SK-N-SH treated with all-trans-retinoic acid at 6 μM for 48 hours (cell line): Measurements from ENCODE around the gene TRAPPC2.
"Not testable (repeated sequence)": the region's sequence is repeated elsewhere in the genome, so short reads cannot be mapped to it uniquely, and the experiment has no call there.

Experiments used
- ATAC-seq: fragments of 200-7000 bp; cut with Tn5 transposase; 3 replicates; pipeline ENCODE4 v1.9.1; 2020; ENCODE audit warnings: mild to moderate bottlenecking, moderate library complexity
- ARNTL ChIP-seq: fragments of 450-650 bp; formaldehyde crosslinking; IDR thresholded peaks from 2 replicates; pipeline ENCODE4 v1.5.0; 2020; ENCODE audit warnings: low read depth, mild to moderate bottlenecking, moderate library complexity, borderline replicate concordance
- BACH2 ChIP-seq: fragments of 250-450 bp; sonication (Bioruptor Pico); IDR thresholded peaks from 2 replicates; pipeline ENCODE4 v1.9.0; 2021; ENCODE audit warnings: mild to moderate bottlenecking, borderline replicate concordance
- CSDC2 ChIP-seq: fragments of 250-450 bp; sonication (Bioruptor Pico); IDR thresholded peaks from 2 replicates; pipeline ENCODE4 v1.5.0; 2020; ENCODE audit warnings: mild to moderate bottlenecking, moderate library complexity
- ESRRG ChIP-seq: fragments of 250-450 bp; sonication (Bioruptor Pico); IDR thresholded peaks from 2 replicates; pipeline ENCODE4 v1.6.1; 2021; ENCODE audit warnings: mild to moderate bottlenecking
- GLIS3 ChIP-seq: fragments of 250-450 bp; sonication (Bioruptor Pico); IDR thresholded peaks from 2 replicates; pipeline ENCODE4 v1.5.0; 2020; ENCODE audit warnings: mild to moderate bottlenecking, moderate library complexity
- ISL1 ChIP-seq: fragments of 250-450 bp; sonication (Bioruptor Pico); IDR thresholded peaks from 2 replicates; pipeline ENCODE4 v2.1.2; 2022; ENCODE audit warnings: mild to moderate bottlenecking, moderate library complexity
- OSR1 ChIP-seq: fragments of 250-450 bp; sonication (Bioruptor Pico); IDR thresholded peaks from 2 replicates; pipeline ENCODE4 v1.8.0; 2022; ENCODE audit warnings: moderate library complexity, mild to moderate bottlenecking, inconsistent platforms
- PPARA ChIP-seq: fragments of 250-450 bp; sonication (Bioruptor Pico); IDR thresholded peaks from 2 replicates; pipeline ENCODE4 v1.5.0; 2020; ENCODE audit warnings: mild to moderate bottlenecking, borderline replicate concordance
- RARB ChIP-seq: fragments of 250-450 bp; sonication (Bioruptor Pico); IDR thresholded peaks from 2 replicates; pipeline ENCODE4 v1.8.0; 2021; ENCODE audit warnings: mild to moderate bottlenecking, moderate library complexity
- SNAI2 ChIP-seq: fragments of 250-450 bp; sonication (Bioruptor Pico); IDR thresholded peaks from 2 replicates; pipeline ENCODE4 v1.5.0; 2020; ENCODE audit warnings: mild to moderate bottlenecking, moderate library complexity
- TCF4 ChIP-seq: fragments of 250-450 bp; sonication (Bioruptor Pico); IDR thresholded peaks from 2 replicates; pipeline ENCODE4 v1.8.0; 2021; ENCODE audit warnings: mild to moderate bottlenecking, moderate library complexity, borderline replicate concordance
- ZC3H10 ChIP-seq: fragments of 250-450 bp; sonication (Bioruptor Pico); IDR thresholded peaks from 2 replicates; pipeline ENCODE4 v1.5.1; 2021; ENCODE audit warnings: mild to moderate bottlenecking, moderate library complexity
- ZFP3 ChIP-seq: fragments of 250-450 bp; sonication (Bioruptor Pico); IDR thresholded peaks from 2 replicates; pipeline ENCODE4 v1.5.0; 2020; ENCODE audit warnings: mild to moderate bottlenecking, moderate library complexity
- ZFP30 ChIP-seq: fragments of 450-650 bp; formaldehyde crosslinking; IDR thresholded peaks from 2 replicates; pipeline ENCODE4 v1.5.0; 2022; ENCODE audit warnings: mild to moderate bottlenecking, moderate library complexity
- ZNF565 ChIP-seq: fragments of 450-650 bp; formaldehyde crosslinking; conservative IDR thresholded peaks from 2 replicates; pipeline ENCODE4 v1.5.0; 2020; ENCODE audit warnings: low read depth, mild to moderate bottlenecking, moderate library complexity
- ZNF70 ChIP-seq: fragments of 450-650 bp; formaldehyde crosslinking; IDR thresholded peaks from 2 replicates; pipeline ENCODE4 v1.5.0; 2020; ENCODE audit warnings: mild to moderate bottlenecking, moderate library complexity
- ZNF8 ChIP-seq: fragments of 450-650 bp; formaldehyde crosslinking; IDR thresholded peaks from 2 replicates; pipeline ENCODE4 v1.5.0; 2020; ENCODE audit warnings: mild to moderate bottlenecking, moderate library complexity
- TF ChIP-seq, protein P1 (sequence below): fragments of 250-450 bp; sonication (Bioruptor Pico); IDR thresholded peaks from 2 replicates; pipeline ENCODE4 v1.5.1; 2020; ENCODE audit warnings: low read depth, mild to moderate bottlenecking, moderate library complexity
- TF ChIP-seq, protein P2 (sequence below): fragments of 250-450 bp; sonication (Bioruptor Pico); IDR thresholded peaks from 2 replicates; pipeline ENCODE4 v1.5.0; 2020; ENCODE audit warnings: mild to moderate bottlenecking, moderate library complexity
- TF ChIP-seq, protein P3 (sequence below): fragments of 250-450 bp; sonication (Bioruptor Pico); IDR thresholded peaks from 2 replicates; pipeline ENCODE4 v1.8.0; 2021; ENCODE audit warnings: low read depth, mild to moderate bottlenecking, moderate library complexity, borderline replicate concordance

Gene TRAPPC2

GRCh38 chrX:13676885-13677284 is 57.5 kb downstream of the TRAPPC2 start:
- no peak for ATAC-seq
- TF ChIP-seq SNAI2 (no peak), RARB (CRISPR knock-in tag) (no peak), GLIS3 (CRISPR knock-in tag) (no peak), ARNTL (no peak), ESRRG (CRISPR knock-in tag) (no peak), ZNF565 (CRISPR knock-in tag) (no peak), ZNF70 (CRISPR knock-in tag) (no peak), ZFP3 (CRISPR knock-in tag) (no peak), CSDC2 (CRISPR knock-in tag) (no peak), ZFP30 (CRISPR knock-in tag) (no peak), PPARA (CRISPR knock-in tag) (no peak), OSR1 (CRISPR knock-in tag) (no peak)
- TF ChIP-seq, protein P1, sequence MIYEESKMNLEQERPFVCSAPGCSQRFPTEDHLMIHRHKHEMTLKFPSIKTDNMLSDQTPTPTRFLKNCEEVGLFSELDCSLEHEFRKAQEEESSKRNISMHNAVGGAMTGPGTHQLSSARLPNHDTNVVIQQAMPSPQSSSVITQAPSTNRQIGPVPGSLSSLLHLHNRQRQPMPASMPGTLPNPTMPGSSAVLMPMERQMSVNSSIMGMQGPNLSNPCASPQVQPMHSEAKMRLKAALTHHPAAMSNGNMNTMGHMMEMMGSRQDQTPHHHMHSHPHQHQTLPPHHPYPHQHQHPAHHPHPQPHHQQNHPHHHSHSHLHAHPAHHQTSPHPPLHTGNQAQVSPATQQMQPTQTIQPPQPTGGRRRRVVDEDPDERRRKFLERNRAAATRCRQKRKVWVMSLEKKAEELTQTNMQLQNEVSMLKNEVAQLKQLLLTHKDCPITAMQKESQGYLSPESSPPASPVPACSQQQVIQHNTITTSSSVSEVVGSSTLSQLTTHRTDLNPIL (CRISPR knock-in tag): no peak
- TF ChIP-seq, protein P2, sequence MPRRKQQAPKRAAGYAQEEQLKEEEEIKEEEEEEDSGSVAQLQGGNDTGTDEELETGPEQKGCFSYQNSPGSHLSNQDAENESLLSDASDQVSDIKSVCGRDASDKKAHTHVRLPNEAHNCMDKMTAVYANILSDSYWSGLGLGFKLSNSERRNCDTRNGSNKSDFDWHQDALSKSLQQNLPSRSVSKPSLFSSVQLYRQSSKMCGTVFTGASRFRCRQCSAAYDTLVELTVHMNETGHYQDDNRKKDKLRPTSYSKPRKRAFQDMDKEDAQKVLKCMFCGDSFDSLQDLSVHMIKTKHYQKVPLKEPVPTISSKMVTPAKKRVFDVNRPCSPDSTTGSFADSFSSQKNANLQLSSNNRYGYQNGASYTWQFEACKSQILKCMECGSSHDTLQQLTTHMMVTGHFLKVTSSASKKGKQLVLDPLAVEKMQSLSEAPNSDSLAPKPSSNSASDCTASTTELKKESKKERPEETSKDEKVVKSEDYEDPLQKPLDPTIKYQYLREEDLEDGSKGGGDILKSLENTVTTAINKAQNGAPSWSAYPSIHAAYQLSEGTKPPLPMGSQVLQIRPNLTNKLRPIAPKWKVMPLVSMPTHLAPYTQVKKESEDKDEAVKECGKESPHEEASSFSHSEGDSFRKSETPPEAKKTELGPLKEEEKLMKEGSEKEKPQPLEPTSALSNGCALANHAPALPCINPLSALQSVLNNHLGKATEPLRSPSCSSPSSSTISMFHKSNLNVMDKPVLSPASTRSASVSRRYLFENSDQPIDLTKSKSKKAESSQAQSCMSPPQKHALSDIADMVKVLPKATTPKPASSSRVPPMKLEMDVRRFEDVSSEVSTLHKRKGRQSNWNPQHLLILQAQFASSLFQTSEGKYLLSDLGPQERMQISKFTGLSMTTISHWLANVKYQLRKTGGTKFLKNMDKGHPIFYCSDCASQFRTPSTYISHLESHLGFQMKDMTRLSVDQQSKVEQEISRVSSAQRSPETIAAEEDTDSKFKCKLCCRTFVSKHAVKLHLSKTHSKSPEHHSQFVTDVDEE (CRISPR knock-in tag): no peak
- TF ChIP-seq, protein P3, sequence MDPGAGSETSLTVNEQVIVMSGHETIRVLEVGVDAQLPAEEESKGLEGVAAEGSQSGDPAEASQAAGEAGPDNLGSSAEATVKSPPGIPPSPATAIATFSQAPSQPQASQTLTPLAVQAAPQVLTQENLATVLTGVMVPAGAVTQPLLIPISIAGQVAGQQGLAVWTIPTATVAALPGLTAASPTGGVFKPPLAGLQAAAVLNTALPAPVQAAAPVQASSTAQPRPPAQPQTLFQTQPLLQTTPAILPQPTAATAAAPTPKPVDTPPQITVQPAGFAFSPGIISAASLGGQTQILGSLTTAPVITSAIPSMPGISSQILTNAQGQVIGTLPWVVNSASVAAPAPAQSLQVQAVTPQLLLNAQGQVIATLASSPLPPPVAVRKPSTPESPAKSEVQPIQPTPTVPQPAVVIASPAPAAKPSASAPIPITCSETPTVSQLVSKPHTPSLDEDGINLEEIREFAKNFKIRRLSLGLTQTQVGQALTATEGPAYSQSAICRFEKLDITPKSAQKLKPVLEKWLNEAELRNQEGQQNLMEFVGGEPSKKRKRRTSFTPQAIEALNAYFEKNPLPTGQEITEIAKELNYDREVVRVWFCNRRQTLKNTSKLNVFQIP (CRISPR knock-in tag): no peak
- TF ChIP-seq, all 23 proteins: peak for 0

- TF ChIP-seq ZNF70 (CRISPR knock-in tag): no peak
- TF ChIP-seq ZFP30 (CRISPR knock-in tag): no peak
- no peak for TF ChIP-seq ZNF8 (CRISPR knock-in tag)
- no peak for TF ChIP-seq ZNF565 (CRISPR knock-in tag)
- no peak for TF ChIP-seq BACH2 (CRISPR knock-in tag)
- TF ChIP-seq, protein P3 (CRISPR knock-in tag): no peak
- TF ChIP-seq TCF4 (CRISPR knock-in tag): no peak
- TF ChIP-seq ZC3H10 (CRISPR knock-in tag): no peak
- TF ChIP-seq ISL1: no peak
- TF ChIP-seq ZFP3 (CRISPR knock-in tag): no peak
These were observed 61.4 kb downstream of the TRAPPC2 start for GRCh38 chrX:13673016-13673415.

DNA sequence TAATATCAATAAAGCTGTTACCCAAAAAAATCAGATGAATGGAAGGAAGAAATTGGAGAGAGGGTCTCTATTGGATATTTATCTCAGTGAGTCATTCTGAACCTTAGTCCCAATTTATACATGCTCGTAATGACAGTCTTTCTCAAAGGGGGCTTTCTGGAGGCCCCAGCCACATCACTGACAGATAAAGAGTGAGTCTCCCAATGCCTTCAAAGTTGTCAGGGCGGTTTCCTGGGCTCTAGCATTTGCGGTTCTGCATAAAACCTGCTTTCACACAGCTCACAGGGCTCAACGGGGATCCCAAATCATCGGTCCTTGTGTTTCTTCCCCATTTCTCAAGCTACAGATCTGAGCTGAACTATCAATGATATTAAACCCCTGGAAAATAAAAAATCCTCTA is 64.2 kb downstream of the TRAPPC2 start:
- ATAC-seq: no peak
- no peak for TF ChIP-seq ISL1
- no peak for TF ChIP-seq ARNTL
- TF ChIP-seq GLIS3 (CRISPR knock-in tag): no peak
- no peak for TF ChIP-seq CSDC2 (CRISPR knock-in tag)
- no peak for TF ChIP-seq ZNF70 (CRISPR knock-in tag)
- TF ChIP-seq ZNF565 (CRISPR knock-in tag): no peak
- TF ChIP-seq BACH2 (CRISPR knock-in tag): no peak
- TF ChIP-seq OSR1 (CRISPR knock-in tag): no peak
- TF ChIP-seq, protein P1 (CRISPR knock-in tag): no peak
- TF ChIP-seq ZFP30 (CRISPR knock-in tag): no peak
- TF ChIP-seq, protein P3 (CRISPR knock-in tag): no peak
- TF ChIP-seq ZNF8 (CRISPR knock-in tag): no peak
- TF ChIP-seq TCF4 (CRISPR knock-in tag): no peak

More at GRCh38 chrX:13673016-13673415, 61.4 kb downstream of the TRAPPC2 start:
- no peak for ATAC-seq

DNA sequence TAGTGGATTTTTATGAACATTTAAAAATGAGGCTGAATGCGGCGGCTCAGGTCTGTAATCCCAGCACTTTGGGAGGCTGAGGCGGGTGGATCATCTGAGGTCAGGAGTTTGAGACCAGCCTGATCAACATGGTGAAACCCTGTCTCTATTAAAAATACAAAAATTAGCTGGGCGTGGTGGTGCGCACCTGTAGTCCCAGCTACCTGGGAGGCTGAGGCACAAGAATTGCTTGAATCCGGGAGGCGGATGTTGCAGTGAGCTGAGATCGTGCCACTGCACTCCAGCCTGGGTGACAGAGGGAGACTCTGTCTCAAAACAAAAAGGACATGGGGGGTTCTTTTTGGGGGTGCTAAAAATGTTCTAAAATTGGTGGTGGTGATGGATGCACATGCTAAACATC is 64.7 kb downstream of the TRAPPC2 start:
- not testable (repeated sequence) for ATAC-seq
